Measurements from ENCODE around the gene BTNL2. TPM values are rescaled to one million over a fixed set of nuclear protein-coding genes. Genes with fewer than 3 reads are reported as not detected.

BTNL2 gene
- total RNA-seq, 2 donors from 2014 or later = not detected

DNA sequence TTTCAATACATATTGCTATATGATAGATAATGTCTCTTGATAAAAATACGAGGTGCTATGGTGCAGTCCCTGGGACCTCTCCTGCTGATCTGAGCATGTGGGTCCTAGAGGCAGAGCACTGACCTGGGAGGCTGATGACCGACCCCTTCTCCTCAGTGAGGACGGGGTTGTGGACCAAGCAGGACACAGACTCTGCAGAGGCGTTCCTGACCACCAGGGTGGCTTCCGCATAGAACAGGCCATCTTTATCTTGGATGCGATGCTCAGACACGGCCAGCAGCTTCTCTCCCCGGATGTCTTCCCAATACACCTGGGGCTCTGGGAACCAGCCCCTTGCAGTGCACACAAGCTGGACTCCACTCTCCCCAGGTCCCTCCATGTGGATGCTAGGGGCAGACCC is 4.2 kb downstream of the BTNL2 start:
- H3K27me3 ChIP-seq = peaks cover 13% of the 10 kb centered on the region
- H3K4me3 ChIP-seq = no peak overlapping the region
- intact Hi-C loops (cut with DNase I) = no loop called here
- no peaks in the 10 kb centered on the region for H3K9me3 ChIP-seq
- H3K36me3 ChIP-seq = no peaks in the 10 kb centered on the region
- no peak overlapping the region for H3K9ac ChIP-seq (ENCODE audit: low read depth in 2 of 2, low read length in 2 of 2)
- no peaks in the 10 kb centered on the region for H3K4me1 ChIP-seq
- TF ChIP-seq, protein P1, sequence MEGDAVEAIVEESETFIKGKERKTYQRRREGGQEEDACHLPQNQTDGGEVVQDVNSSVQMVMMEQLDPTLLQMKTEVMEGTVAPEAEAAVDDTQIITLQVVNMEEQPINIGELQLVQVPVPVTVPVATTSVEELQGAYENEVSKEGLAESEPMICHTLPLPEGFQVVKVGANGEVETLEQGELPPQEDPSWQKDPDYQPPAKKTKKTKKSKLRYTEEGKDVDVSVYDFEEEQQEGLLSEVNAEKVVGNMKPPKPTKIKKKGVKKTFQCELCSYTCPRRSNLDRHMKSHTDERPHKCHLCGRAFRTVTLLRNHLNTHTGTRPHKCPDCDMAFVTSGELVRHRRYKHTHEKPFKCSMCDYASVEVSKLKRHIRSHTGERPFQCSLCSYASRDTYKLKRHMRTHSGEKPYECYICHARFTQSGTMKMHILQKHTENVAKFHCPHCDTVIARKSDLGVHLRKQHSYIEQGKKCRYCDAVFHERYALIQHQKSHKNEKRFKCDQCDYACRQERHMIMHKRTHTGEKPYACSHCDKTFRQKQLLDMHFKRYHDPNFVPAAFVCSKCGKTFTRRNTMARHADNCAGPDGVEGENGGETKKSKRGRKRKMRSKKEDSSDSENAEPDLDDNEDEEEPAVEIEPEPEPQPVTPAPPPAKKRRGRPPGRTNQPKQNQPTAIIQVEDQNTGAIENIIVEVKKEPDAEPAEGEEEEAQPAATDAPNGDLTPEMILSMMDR (IDR thresholded peaks at IDR 0.05) = no peak
- H3K27ac ChIP-seq = no peak overlapping the region
- no peak for DNase-seq

DNA sequence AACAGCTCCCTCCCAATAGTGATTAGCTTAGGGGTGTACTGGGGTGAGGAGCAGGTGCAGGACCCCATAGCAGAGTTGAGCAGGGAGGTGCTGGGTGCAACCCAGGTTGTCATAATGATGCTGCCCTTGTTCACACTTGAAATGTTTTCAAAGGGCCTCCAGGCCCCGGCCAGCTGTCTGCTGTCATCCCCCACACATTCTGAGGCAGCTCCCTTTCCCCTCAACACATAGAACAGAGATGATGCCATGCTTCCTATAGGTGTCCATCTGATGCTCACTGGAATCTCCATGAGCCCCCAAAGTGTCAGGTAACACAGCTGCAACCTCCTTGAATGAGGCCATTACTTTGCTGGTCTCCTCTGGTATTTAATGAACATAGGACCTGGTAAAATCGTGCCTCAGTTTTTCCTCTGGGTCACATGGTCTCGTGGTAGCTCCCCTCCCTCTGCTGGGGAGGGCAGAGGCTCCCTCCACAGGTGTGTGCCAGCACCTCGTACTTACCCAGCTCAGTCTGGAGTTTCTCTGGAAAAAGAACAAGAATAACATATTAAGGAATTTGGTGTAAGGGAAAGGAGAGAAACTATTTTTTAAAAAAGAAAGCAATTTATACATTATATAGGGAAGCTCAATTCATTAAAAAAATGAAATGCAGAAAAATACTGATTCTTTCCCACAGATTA is 5.6 kb downstream of the BTNL2 start:
- Histone ChIP-seq H3K27me3 (peaks cover 13% of the 10 kb centered on the region), H3K4me3 (no peak overlapping the region), H3K27ac (no peak overlapping the region), H3K9me3 (no peaks in the 10 kb centered on the region), H3K9ac (ENCODE audit: low read depth in 2 of 2, low read length in 2 of 2) (no peak overlapping the region), H3K4me1 (no peaks in the 10 kb centered on the region), H3K36me3 (no peaks in the 10 kb centered on the region)
- TF ChIP-seq, protein P1 (IDR thresholded peaks at IDR 0.05) = no peak
- intact Hi-C loops (cut with DNase I) = no loop called here
- DNase-seq = no peak

DNA sequence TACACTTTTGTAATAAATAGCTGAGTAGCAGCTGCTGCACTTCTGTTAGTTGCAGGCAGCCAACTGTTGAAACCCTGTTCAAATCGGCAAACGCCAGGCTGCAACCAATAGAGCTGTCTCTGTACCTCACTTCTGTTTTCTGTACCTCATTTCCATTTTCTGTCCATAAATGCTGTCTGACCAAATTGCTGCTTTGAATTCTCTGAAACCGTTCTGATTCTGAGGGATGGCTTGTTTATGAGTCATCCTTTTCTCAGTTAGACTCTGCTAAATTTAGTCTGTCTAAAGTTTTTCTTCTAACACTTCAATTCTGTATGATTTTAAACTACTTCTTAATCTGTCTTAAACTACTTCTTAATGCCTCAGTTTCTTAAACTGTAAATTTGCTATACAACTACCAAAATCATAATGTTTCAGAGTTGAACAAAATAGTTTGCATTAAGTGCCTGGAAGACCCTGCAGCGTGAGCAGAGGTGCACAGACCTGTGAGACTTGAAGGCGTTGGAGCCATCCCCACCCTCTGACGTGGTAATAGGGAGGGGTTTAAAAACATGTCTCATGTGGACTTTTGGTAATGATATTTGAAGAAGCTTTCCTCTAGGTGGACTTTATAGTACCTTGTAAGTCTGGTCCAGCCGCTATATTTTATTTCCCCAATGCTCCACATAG is 9.6 kb downstream of the BTNL2 start:
- no peaks in the 10 kb centered on the region for H3K9me3 ChIP-seq
- intact Hi-C loops (cut with DNase I) = loop anchor here (10.0 kb wide), 1 partner anchor 153 kb away; no protein-coding TSS in a partner anchor
- no peak overlapping the region for H3K4me3 ChIP-seq
- H3K36me3 ChIP-seq = no peaks in the 10 kb centered on the region
- H3K4me1 ChIP-seq = no peaks in the 10 kb centered on the region
- H3K27me3 ChIP-seq = no peaks in the 10 kb centered on the region
- TF ChIP-seq, protein P1 (IDR thresholded peaks at IDR 0.05) = no peak
- DNase-seq = no peak
- H3K9ac ChIP-seq (ENCODE audit: low read depth in 2 of 2, low read length in 2 of 2) = peak overlapping the region in 1 of 2 donors; percentile 2
- no peak overlapping the region for H3K27ac ChIP-seq

DNA sequence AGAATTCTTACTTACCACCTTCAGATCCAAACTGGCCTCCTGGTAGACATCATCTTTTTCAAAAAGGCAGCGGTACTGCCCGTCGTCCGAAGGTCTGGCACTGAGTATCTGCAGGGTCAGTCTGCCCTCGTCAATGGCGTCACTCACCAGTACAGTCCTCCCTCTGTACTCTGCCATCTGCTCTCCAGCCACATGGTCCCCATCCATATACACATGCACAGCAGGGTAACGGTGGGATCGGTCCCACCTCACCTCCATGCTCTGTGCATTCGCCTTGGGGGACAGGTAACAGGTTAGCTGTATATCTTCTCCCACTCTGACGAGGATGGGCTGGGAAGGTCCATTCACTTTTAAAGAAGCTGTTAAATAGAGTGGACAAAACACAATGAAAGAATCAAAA is 11.0 kb downstream of the BTNL2 start:
- H3K9ac ChIP-seq (ENCODE audit: low read depth in 2 of 2, low read length in 2 of 2) = no peak overlapping the region
- intact Hi-C loops (cut with DNase I) = loop anchor here (10.0 kb wide), 1 partner anchor 151 kb away; no protein-coding TSS in a partner anchor
- H3K4me3 ChIP-seq = no peak overlapping the region
- H3K9me3 ChIP-seq = no peaks in the 10 kb centered on the region
- TF ChIP-seq, protein P1 (IDR thresholded peaks at IDR 0.05) = no peak
- no peaks in the 10 kb centered on the region for H3K27me3 ChIP-seq
- no peak for DNase-seq
- no peaks in the 10 kb centered on the region for H3K36me3 ChIP-seq
- H3K4me1 ChIP-seq = no peaks in the 10 kb centered on the region
- H3K27ac ChIP-seq = no peak overlapping the region

DNA sequence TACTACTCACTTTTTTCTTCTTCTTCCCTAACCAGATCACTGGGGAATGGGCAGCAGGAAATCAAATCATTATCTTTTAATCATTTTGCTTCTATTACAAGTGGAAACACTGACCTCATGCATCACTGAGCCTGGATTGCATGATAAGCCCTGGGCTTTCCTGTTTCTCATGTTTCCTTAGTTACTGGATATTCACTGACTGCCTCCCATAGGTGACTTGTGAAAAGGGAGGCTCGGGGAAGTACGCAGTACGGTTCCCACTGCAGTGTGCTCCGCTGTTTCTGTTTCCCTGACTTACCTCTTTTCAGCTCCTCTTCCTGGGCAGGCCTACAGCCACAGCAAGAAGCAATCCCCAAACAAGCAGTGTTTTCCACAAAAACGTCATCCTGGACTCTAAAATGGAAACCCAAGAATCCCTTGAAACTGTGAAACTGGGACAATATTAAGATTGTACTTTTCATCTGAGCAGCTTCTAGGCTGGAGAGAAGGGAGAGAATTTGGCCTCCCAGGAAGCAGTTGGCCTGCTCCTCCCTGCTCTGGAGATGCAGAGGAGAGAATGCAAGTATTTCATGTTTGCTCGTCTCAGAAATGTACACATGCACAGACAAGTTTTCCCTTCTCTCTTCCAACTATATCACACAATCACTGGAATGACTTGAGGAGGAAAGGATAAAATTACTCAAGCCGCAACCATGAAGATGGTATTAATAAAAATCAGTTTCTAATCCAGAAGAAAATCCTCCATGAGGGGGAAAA is 13.1 kb downstream of the BTNL2 start:
- Histone ChIP-seq H3K9me3 (no peaks in the 10 kb centered on the region), H3K27me3 (no peaks in the 10 kb centered on the region), H3K27ac (no peak overlapping the region), H3K36me3 (no peaks in the 10 kb centered on the region), H3K4me1 (no peaks in the 10 kb centered on the region), H3K9ac (ENCODE audit: low read depth in 2 of 2, low read length in 2 of 2) (no peak overlapping the region), H3K4me3 (no peak overlapping the region)
- intact Hi-C loops (cut with DNase I) = loop anchor here (10.0 kb wide), 1 partner anchor 149 kb away; no protein-coding TSS in a partner anchor
- no peak for DNase-seq
- TF ChIP-seq, protein P1 (IDR thresholded peaks at IDR 0.05) = no peak

Data from colonic mucosa (tissue), 4 donors.